HepG2 (cell line): ENCODE measurements around the gene HPGD. TPM values are rescaled to one million over a fixed set of nuclear protein-coding genes. Genes with fewer than 3 reads are reported as not detected.
A peak's percentile ranks its signal among the peaks of the same experiment; 100 is the strongest.

Experiments
- ATAC-seq: fragments of 200-7000 bp; cut with Tn5 transposase; 3 replicates; pipeline ENCODE4 v1.9.1; 2020; ENCODE audit warnings: mild to moderate bottlenecking, moderate library complexity
- BruUV-seq: library from RNA; stranded (reverse); fragments of 400-500 nt; replicated peaks from 2 replicates; lab custom pipeline; 2021; lab: Mats Ljungman, UMichigan
- CTCF ChIA-PET: fragments of 300-600 bp; formaldehyde crosslinking; extraction: SDS; loops from one replicate; lab custom pipeline; 2021; ENCODE audit warnings: low total read pairs, inconsistent platforms, low intra/inter-chr PET ratio; lab: Yijun Ruan, JAX
- POLR2A ChIA-PET: fragments of 350-600 bp; sonication (Branson Sonifier 250); formaldehyde crosslinking; loops from one replicate; lab custom pipeline; 2020; ENCODE audit warnings: antibody characterized with exemption, inconsistent platforms; lab: Yijun Ruan, JAX
- DNase-seq: peaks from one replicate; pipeline ENCODE4 v3.0.0-alpha.2; 2015; ENCODE audit warnings: low spot score
- FAIRE-seq: peaks from 3 replicates; lab custom pipeline; 2011; peaks lifted over from hg19 to GRCh38; lab: Jason Lieb, UNC
- H2AFZ ChIP-seq: one replicate; pipeline ENCODE4 v1.6.1; 2011; ENCODE audit warnings: low read length, inconsistent platforms
- H3K27ac ChIP-seq: fragments of 300-600 bp; 3 replicates; pipeline ENCODE4 v1.8.0; 2011; ENCODE audit warnings: mixed run types, mild to moderate bottlenecking, mixed read lengths, low read length, inconsistent platforms; ENCODE audit not compliant: insufficient read depth; ENCODE audit errors: extremely low read length
- H3K27me3 ChIP-seq, 2 experiments: fragments of 200-600 bp in 1 of 2; 2 replicates in 1 of 2; 3 replicates in 1 of 2; pipeline versions ENCODE4 v1.6.0 to v1.8.0; 2011; ENCODE audit warnings: low read length in 2 of 2, mild to moderate bottlenecking in 2 of 2, moderate library complexity in 2 of 2, inconsistent platforms in 1 of 2; ENCODE audit not compliant: insufficient read depth in 2 of 2, control insufficient read depth in 1 of 2
- H3K36me3 ChIP-seq, 2 experiments: fragments of 200-600 bp in 1 of 2; replicated peaks in 1 of 2; 2 replicates in 1 of 2; 3 replicates in 1 of 2; pipeline versions ENCODE4 v1.5.1 to v1.8.0; 2011; ENCODE audit warnings: low read length in 2 of 2, inconsistent platforms in 1 of 2; ENCODE audit not compliant: insufficient read depth in 2 of 2, control insufficient read depth in 1 of 2
- H3K4me1 ChIP-seq: 2 replicates; pipeline ENCODE4 v1.5.1; 2012; ENCODE audit warnings: low read length, inconsistent platforms; ENCODE audit not compliant: insufficient read depth
- H3K4me2 ChIP-seq: 2 replicates; pipeline ENCODE4 v1.6.0; 2011; ENCODE audit warnings: low read depth, low read length, inconsistent platforms
- H3K4me3 ChIP-seq, 3 experiments: fragments of 200-600 bp in 1 of 3; sonication (generic), shearing (Covaris generic) in 1 of 3; replicated peaks in 1 of 3; 2 replicates each; pipeline ENCODE4 v1.5.1; 2011 to 2016; ENCODE audit warnings: low read length in 3 of 3, inconsistent platforms in 2 of 3, low read depth in 2 of 3, mild to moderate bottlenecking in 2 of 3, control low read depth in 1 of 3, mixed read lengths in 1 of 3; ENCODE audit not compliant: insufficient read depth in 1 of 3
- H3K79me2 ChIP-seq: one replicate; pipeline ENCODE4 v1.6.1; 2011; ENCODE audit warnings: low read length, inconsistent platforms; ENCODE audit not compliant: insufficient read depth
- H3K9ac ChIP-seq: 2 replicates; pipeline ENCODE4 v1.6.0; 2011; ENCODE audit warnings: mild to moderate bottlenecking, low read depth, low read length, inconsistent platforms; ENCODE audit not compliant: insufficient read depth
- H3K9me3 ChIP-seq: 2 replicates; pipeline ENCODE4 v1.5.1; 2012; ENCODE audit warnings: mild to moderate bottlenecking, low read length
- H4K20me1 ChIP-seq: 2 replicates; pipeline ENCODE4 v1.6.0; 2011; ENCODE audit warnings: inconsistent platforms, mild to moderate bottlenecking, low read length, moderate library complexity; ENCODE audit not compliant: insufficient read depth
- ATF7 ChIP-seq, 2 experiments: fragments of 450-650 bp in 1 of 2; sonication (generic) in 1 of 2; formaldehyde crosslinking in 1 of 2; IDR thresholded peaks; 2 replicates each; pipeline versions ENCODE4 v1.4.0 to v1.6.1; 2016 to 2020; ENCODE audit warnings: antibody characterized with exemption in 1 of 2, mild to moderate bottlenecking in 1 of 2, missing genetic modification reagents in 1 of 2
- CREBL2 ChIP-seq: sonication (generic); formaldehyde crosslinking; IDR thresholded peaks from 2 replicates; pipeline ENCODE4 v1.8.1; 2023; ENCODE audit warnings: missing genetic modification reagents, mild to moderate bottlenecking, borderline replicate concordance
- ELF4 ChIP-seq: sonication (generic); formaldehyde crosslinking; IDR thresholded peaks from 2 replicates; pipeline ENCODE4 v1.5.0; 2020; ENCODE audit warnings: missing genetic modification reagents, mild to moderate bottlenecking, moderate library complexity, borderline replicate concordance
- FOXO1 ChIP-seq: sonication (generic); formaldehyde crosslinking; IDR thresholded peaks from 2 replicates; pipeline ENCODE4 v1.4.0; 2020; ENCODE audit warnings: missing genetic modification reagents
- HDAC2 ChIP-seq: sonication (generic); formaldehyde crosslinking; IDR thresholded peaks from 2 replicates; pipeline ENCODE4 v1.4.0; 2020; ENCODE audit warnings: missing genetic modification reagents
- IRX3 ChIP-seq: sonication (generic); formaldehyde crosslinking; IDR thresholded peaks from 2 replicates; pipeline ENCODE4 v1.8.1; 2023; ENCODE audit warnings: mild to moderate bottlenecking, low read depth, missing genetic modification reagents, borderline replicate concordance
- KAT8 ChIP-seq: IDR thresholded peaks from 2 replicates; pipeline ENCODE4 v1.6.1; 2016; ENCODE audit warnings: missing genetic modification reagents, missing compliant biosample characterization
- KLF12 ChIP-seq: sonication (generic); formaldehyde crosslinking; IDR thresholded peaks from 2 replicates; pipeline ENCODE4 v1.4.0; 2020; ENCODE audit warnings: missing genetic modification reagents, borderline replicate concordance
- MEIS2 ChIP-seq: sonication (generic); formaldehyde crosslinking; IDR thresholded peaks from 2 replicates; pipeline ENCODE4 v1.9.0; 2021; ENCODE audit warnings: mild to moderate bottlenecking, missing genetic modification reagents
- NCOA2 ChIP-seq: sonication (generic); formaldehyde crosslinking; IDR thresholded peaks from 2 replicates; pipeline ENCODE4 v1.8.0; 2022; ENCODE audit warnings: inconsistent platforms
- THAP7 ChIP-seq: sonication (generic); formaldehyde crosslinking; IDR thresholded peaks from 2 replicates; pipeline ENCODE4 v1.8.1; 2023; ENCODE audit warnings: mild to moderate bottlenecking, missing genetic modification reagents
- ZFY ChIP-seq: sonication (generic); formaldehyde crosslinking; IDR thresholded peaks from 2 replicates; pipeline ENCODE4 v1.4.0; 2020; ENCODE audit warnings: missing genetic modification reagents
- ZNF124 ChIP-seq: sonication (generic); formaldehyde crosslinking; IDR thresholded peaks from 2 replicates; pipeline ENCODE4 v1.4.0; 2020; ENCODE audit warnings: missing genetic modification reagents
- ZNF136 ChIP-seq: sonication (generic); formaldehyde crosslinking; IDR thresholded peaks from 2 replicates; pipeline ENCODE4 v1.8.1; 2022; ENCODE audit warnings: low read depth, mild to moderate bottlenecking, moderate library complexity, missing genetic modification reagents
- ZNF678 ChIP-seq: sonication (generic); formaldehyde crosslinking; IDR thresholded peaks from 2 replicates; pipeline ENCODE4 v1.4.0; 2020; ENCODE audit warnings: mild to moderate bottlenecking, missing genetic modification reagents
- ZNF709 ChIP-seq: sonication (generic); formaldehyde crosslinking; IDR thresholded peaks from 2 replicates; pipeline ENCODE4 v1.5.0; 2020; ENCODE audit warnings: mild to moderate bottlenecking, missing genetic modification reagents
- ZNF720 ChIP-seq: sonication (generic); formaldehyde crosslinking; IDR thresholded peaks from 2 replicates; pipeline ENCODE4 v1.4.0; 2020; ENCODE audit warnings: missing genetic modification reagents
- ZUFSP ChIP-seq: sonication (generic); formaldehyde crosslinking; IDR thresholded peaks from 2 replicates; pipeline ENCODE4 v1.9.0; 2021; ENCODE audit warnings: missing genetic modification reagents, mild to moderate bottlenecking, borderline replicate concordance
- WGBS: methylation state at CpG from one replicate; pipeline ENCODE4 v1.1.6; 2017; ENCODE audit warnings: low lambda C conversion rate; 5-methylcytosine and 5-hydroxymethylcytosine counted together
- in situ Hi-C: cut with HindIII; loops from 2 replicates; pipeline ENCODE4 v1.10.0; 2017; ENCODE audit warnings: low pct_unique_long_range_greater_than_20kb; ENCODE audit not compliant: extremely low pct_ligation_motif_present
- intact Hi-C: fragments of 100-400 bp; cut with micrococcal nuclease; formaldehyde crosslinking; loops from one replicate; pipeline ENCODE4 v1.10.0; 2022; ENCODE audit not compliant: unreplicated experiment
- polyA plus RNA-seq, 8 experiments: library from polyadenylated mRNA; depleted of rRNA in 3 of 8; stranded (reverse) in 7 of 8; unstranded in 1 of 8; fragments of >200 nt; fragmentation: Illumina TruSeq in 4 of 8; extraction: Trizol in 4 of 8; gene quantifications; 2 replicates each; pipeline versions ENCODE4 v1.2.1 to v1.2.3, GENCODE V29; 2011 to 2016; ENCODE audit warnings: low read depth in 4 of 8, missing spikeins in 1 of 8, mixed read lengths in 1 of 8; ENCODE audit not compliant: insufficient read depth in 1 of 8
- total RNA-seq, 5 experiments: library from RNA; depleted of rRNA; stranded (reverse); fragments of >200 nt; fragmentation: Illumina TruSeq; extraction: Trizol; gene quantifications; 2 replicates each; pipeline ENCODE4 v1.2.3, GENCODE V29; 2016; ENCODE audit warnings: low read depth in 1 of 5

The HPGD gene
- total and polyA plus RNA-seq, 2 of the 13 experiments (the other 11 are each of a cell fraction or from before 2014, with no cell fraction given) = 0.13 to 0.24 TPM

GRCh38 chr4:174539571-174539970, 17.3 kb upstream of the HPGD start (continued):
- TF ChIP-seq IRX3 = no peak

GRCh38 chr4:174538876-174539250, 16.6 kb upstream of the HPGD start:
- DNase-seq = no peak
- H4K20me1 ChIP-seq = no peaks in the 10 kb centered on the region
- H3K4me3 ChIP-seq = no peak overlapping the region
- H2AFZ ChIP-seq = no peak overlapping the region
- intact Hi-C loops = no loop called here
- no peaks in the 10 kb centered on the region for H3K79me2 ChIP-seq
- no peaks in the 10 kb centered on the region for H3K27me3 ChIP-seq
- no peaks in the 10 kb centered on the region for H3K36me3 ChIP-seq
- H3K9ac ChIP-seq = no peak overlapping the region
- H3K27ac ChIP-seq = no peak overlapping the region
- TF ChIP-seq CREBL2 (CRISPR knock-in tag) (no peak), KLF12 (CRISPR knock-in tag) (no peak), ZFY (no peak), MEIS2 (CRISPR knock-in tag) (no peak), NCOA2 (CRISPR knock-in tag) (no peak), ELF4 (CRISPR knock-in tag) (no peak), KAT8 (CRISPR knock-in tag) (no peak), THAP7 (CRISPR knock-in tag) (no peak), ZNF136 (CRISPR knock-in tag) (no peak), ZNF678 (no peak), ZNF124 (CRISPR knock-in tag) (no peak), ZNF720 (CRISPR knock-in tag) (no peak), ZNF709 (no peak), HDAC2 (CRISPR knock-in tag) (no peak), FOXO1 (no peak), ATF7 (IDR thresholded peaks at IDR 0.05) (no peak), ATF7 (CRISPR knock-in tag; IDR thresholded peaks at IDR 0.05) (no peak), ZUFSP (no peak)
- H3K4me1 ChIP-seq = peaks cover 27% of the 10 kb centered on the region
- peak; percentile 22; the same call in 2 of the 3 replicates for ATAC-seq
- CTCF ChIA-PET = no interaction called here
- H3K9me3 ChIP-seq = no peaks in the 10 kb centered on the region
- BruUV-seq = no TSS peak
- WGBS = 41% methylated on average over 2 of the region's 4 CpGs
- in situ Hi-C loops = no loop called here
- POLR2A ChIA-PET = no interaction called here
- FAIRE-seq = no peak
- no peak overlapping the region for H3K4me2 ChIP-seq
